Gastroesophageal sphincter (tissue), 4 donors: ENCODE measurements around the gene GPR183. TPM values are rescaled to one million over a fixed set of nuclear protein-coding genes. Genes with fewer than 3 reads are reported as not detected.

Experiments used
- ATAC-seq: fragments of 150-250 bp; one replicate; pipeline ENCODE4 v1.9.1; 2016; ENCODE audit warnings: mild to moderate bottlenecking, moderate library complexity
- H3K27ac ChIP-seq, 4 donors: fragments of 200-600 bp; sonication (generic) in 3 of 4; 1 replicate in 3 of 4; 2 replicates in 1 of 4; pipeline ENCODE4 v1.5.1; 2016 to 2019
- H3K27me3 ChIP-seq: fragments of 200-600 bp; sonication (generic); one replicate; pipeline ENCODE4 v1.5.1; 2019
- H3K36me3 ChIP-seq, 2 donors: fragments of 200-600 bp; sonication (generic); one replicate each; pipeline ENCODE4 v1.5.1; 2019; ENCODE audit warnings: control low read depth in 1 of 2
- H3K4me1 ChIP-seq, 3 donors: fragments of 200-600 bp; sonication (generic); 1 replicate in 2 of 3; 2 replicates in 1 of 3; pipeline ENCODE4 v1.5.1; 2016 to 2019; ENCODE audit warnings: control low read depth in 2 of 3
- H3K4me3 ChIP-seq, 2 donors: fragments of 200-600 bp; sonication (generic); one replicate each; pipeline ENCODE4 v1.5.1; 2019; ENCODE audit warnings: mild to moderate bottlenecking in 1 of 2, moderate library complexity in 1 of 2
- H3K9me3 ChIP-seq, 3 donors: fragments of 200-600 bp; sonication (generic); one replicate each; pipeline ENCODE4 v1.5.1; 2017 to 2019; ENCODE audit warnings: control low read depth in 2 of 3
- EP300 ChIP-seq: sonication (generic); formaldehyde crosslinking; IDR thresholded peaks from one replicate; pipeline ENCODE4 v1.6.1; 2017; ENCODE audit warnings: antibody characterized with exemption, mild to moderate bottlenecking
- POLR2A ChIP-seq, 2 donors: fragments of 450-650 bp; IDR thresholded peaks; one replicate each; pipeline ENCODE4 v1.6.1; 2017; ENCODE audit warnings: antibody characterized with exemption in 2 of 2, mild to moderate bottlenecking in 2 of 2, moderate library complexity in 1 of 2
- POLR2AphosphoS5 ChIP-seq: sonication (generic); formaldehyde crosslinking; IDR thresholded peaks from one replicate; pipeline ENCODE4 v1.6.1; 2017; ENCODE audit warnings: antibody characterized with exemption
- WGBS, 2 donors: methylation state at CpG; one replicate each; pipeline ENCODE4 v1.1.5; 2018; ENCODE audit warnings: low coverage in 1 of 2; 5-methylcytosine and 5-hydroxymethylcytosine counted together
- total RNA-seq, 4 donors: library from RNA; depleted of rRNA; stranded (reverse); fragments of >200 nt; gene quantifications; one replicate each; pipeline ENCODE4 v1.1.0, GENCODE V29; 2016
- TF ChIP-seq, protein P1 (sequence below), 4 experiments: fragments of 200-600 bp in 2 of 4; fragments of 450-650 bp in 2 of 4; sonication (generic) in 1 of 4; IDR thresholded peaks; one replicate each; pipeline ENCODE4 v1.5.1; 2017 to 2019; ENCODE audit warnings: antibody characterized with exemption in 4 of 4, mild to moderate bottlenecking in 2 of 4, moderate library complexity in 2 of 4

Gene GPR183
- total RNA-seq, 4 donors from 2014 or later: 11.5 to 23.8 (median 18.1) TPM

DNA sequence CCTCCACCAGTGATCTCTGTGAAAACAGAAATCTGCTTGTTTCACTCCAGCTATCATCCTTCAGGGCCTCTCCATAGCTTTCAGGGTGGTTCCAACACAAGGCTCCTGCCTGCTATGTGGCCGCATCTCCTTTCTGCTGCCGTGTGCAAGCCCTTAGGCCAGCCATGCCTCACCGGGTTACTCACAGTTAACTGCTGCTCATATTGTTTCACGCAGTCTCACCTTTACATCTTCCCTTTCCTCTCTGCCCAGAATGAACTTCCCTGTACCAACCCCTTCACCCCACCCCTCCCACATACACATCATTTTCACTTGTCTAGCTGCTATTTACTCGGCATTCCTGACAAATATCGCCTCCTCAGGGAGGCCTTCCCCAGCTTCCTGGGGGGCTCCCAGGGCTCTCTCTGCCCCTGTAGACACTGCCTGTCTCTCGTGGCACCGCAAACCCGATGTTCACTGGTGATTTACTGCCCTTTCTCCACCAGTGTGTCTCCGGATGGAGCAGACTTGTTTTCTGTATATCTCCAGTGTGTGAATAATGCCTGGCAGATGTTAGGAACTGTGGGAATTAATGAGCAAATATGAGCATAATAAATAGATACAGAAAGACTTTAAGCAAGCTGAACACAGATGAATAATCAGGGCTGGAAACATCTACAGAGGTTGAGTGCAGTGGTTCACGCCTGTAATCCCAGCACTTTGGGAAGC is 39.3 kb upstream of the GPR183 start:
- no peak for ATAC-seq
- Histone ChIP-seq H3K4me3 (no peak overlapping the region), H3K36me3 (peaks cover 0 to 92% of the 10 kb centered on the region in 2 donors), H3K27ac (no peak overlapping the region), H3K27me3 (no peaks in the 10 kb centered on the region), H3K4me1 (no peaks in the 10 kb centered on the region), H3K9me3 (no peaks in the 10 kb centered on the region)
- 80 to 90% methylated on average over 4 to 9 of the region's 11 CpGs for WGBS, 2 donors
- TF ChIP-seq POLR2A (IDR thresholded peaks at IDR 0.05) (no peak), EP300 (no peak), POLR2AphosphoS5 (no peak)
- TF ChIP-seq, protein P1, sequence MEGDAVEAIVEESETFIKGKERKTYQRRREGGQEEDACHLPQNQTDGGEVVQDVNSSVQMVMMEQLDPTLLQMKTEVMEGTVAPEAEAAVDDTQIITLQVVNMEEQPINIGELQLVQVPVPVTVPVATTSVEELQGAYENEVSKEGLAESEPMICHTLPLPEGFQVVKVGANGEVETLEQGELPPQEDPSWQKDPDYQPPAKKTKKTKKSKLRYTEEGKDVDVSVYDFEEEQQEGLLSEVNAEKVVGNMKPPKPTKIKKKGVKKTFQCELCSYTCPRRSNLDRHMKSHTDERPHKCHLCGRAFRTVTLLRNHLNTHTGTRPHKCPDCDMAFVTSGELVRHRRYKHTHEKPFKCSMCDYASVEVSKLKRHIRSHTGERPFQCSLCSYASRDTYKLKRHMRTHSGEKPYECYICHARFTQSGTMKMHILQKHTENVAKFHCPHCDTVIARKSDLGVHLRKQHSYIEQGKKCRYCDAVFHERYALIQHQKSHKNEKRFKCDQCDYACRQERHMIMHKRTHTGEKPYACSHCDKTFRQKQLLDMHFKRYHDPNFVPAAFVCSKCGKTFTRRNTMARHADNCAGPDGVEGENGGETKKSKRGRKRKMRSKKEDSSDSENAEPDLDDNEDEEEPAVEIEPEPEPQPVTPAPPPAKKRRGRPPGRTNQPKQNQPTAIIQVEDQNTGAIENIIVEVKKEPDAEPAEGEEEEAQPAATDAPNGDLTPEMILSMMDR (IDR thresholded peaks at IDR 0.05): no peak

DNA sequence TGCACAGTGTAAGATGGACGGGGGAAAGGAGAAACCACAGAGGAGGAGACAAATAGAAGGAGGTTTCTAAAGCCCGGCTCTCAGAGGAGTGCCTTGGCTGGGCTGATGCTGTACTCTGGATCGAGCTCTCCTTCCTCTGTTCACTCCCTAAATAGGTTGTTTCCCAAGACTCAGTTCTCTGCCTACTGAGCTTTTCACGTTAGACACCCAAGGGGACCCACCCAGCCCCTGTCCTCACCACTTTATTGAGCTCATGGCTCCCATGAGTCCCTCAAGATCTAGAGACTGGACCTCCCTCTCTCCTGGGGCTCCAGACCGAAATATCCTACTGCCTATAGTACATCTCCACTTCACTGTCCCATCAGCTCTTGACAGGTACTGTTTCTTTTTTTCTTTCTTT is 38.1 kb upstream of the GPR183 start:
- Histone ChIP-seq H3K4me3 (no peak overlapping the region), H3K36me3 (peaks cover 0 to 95% of the 10 kb centered on the region in 2 donors), H3K4me1 (no peaks in the 10 kb centered on the region), H3K27me3 (no peaks in the 10 kb centered on the region), H3K27ac (no peak overlapping the region), H3K9me3 (no peaks in the 10 kb centered on the region)
- WGBS, 2 donors: 87 to 91% methylated on average over 5 of the region's 5 CpGs
- no peak for ATAC-seq
- TF ChIP-seq, protein P1 (IDR thresholded peaks at IDR 0.05): no peak
- TF ChIP-seq POLR2A (IDR thresholded peaks at IDR 0.05) (no peak), POLR2AphosphoS5 (no peak), EP300 (no peak)

DNA sequence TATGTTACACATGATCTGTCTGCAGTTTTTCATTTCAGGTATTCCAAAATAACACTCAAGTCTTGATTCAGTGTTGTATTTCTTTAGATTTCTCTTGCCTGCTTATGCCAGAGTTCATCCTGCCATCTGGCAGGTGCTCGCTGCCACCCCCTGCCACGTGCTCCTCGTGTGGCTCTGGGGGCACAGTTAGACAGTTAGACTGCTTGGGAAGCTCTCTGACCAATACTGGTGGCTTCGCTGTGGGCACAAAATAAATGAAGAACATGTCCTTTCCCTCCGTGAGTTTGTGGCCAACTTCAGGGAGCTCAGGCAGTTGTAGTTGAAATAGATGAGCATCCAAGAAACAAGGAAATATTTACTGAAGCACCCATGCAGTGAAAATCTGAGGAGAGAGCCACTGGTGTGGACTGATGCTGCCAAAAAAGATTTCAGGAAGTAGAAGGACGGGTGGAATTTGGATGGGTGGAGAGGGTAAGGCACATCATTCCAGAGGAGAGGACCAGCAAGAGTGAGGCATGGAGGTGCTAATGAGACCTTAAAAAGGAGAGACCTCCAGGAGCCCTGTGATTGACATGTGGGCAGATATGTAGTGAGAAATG is 37.5 kb upstream of the GPR183 start:
- Histone ChIP-seq H3K4me1 (no peaks in the 10 kb centered on the region), H3K9me3 (no peaks in the 10 kb centered on the region), H3K36me3 (peaks cover 0 to 92% of the 10 kb centered on the region in 2 donors), H3K4me3 (no peak overlapping the region), H3K27ac (no peak overlapping the region), H3K27me3 (no peaks in the 10 kb centered on the region)
- whole genome bisulfite sequencing, 2 donors: 78 to 89% methylated on average over 1 to 4 of the region's 6 CpGs
- TF ChIP-seq POLR2A (IDR thresholded peaks at IDR 0.05) (no peak), EP300 (no peak), POLR2AphosphoS5 (no peak)
- TF ChIP-seq, protein P1 (IDR thresholded peaks at IDR 0.05): no peak
- no peak for ATAC-seq

DNA sequence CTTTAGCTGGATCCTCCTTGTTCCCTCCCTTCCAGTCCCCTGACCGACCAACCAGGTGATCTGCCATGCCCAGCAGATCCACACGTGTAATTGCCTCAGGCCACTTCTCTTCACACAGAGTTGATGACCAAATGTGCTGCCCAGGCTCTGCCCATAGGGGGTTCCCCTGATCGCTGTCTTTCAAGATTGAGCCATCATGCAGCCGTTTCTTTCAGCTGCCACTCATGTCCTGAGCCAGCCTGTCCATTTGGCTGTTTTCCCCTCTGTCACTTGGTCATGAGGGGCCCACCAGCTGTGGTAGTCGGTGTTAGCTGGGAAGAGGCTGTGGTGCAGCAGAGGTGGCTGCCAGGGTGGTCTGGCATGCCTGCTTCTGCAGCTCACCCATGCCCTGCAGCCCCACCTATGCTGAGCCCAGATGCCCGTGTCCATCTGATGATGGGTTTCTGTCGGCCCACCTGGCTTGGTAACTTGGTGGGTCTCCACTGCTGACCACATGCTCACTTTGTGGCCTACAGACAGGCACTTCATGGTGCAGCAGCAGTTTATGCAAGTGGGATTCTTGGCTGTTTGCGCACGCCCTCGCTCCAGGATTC is 35.6 kb upstream of the GPR183 start:
- Histone ChIP-seq H3K9me3 (no peaks in the 10 kb centered on the region), H3K4me3 (no peak overlapping the region), H3K27ac (no peak overlapping the region), H3K36me3 (peaks cover 0 to 73% of the 10 kb centered on the region in 2 donors), H3K27me3 (no peaks in the 10 kb centered on the region), H3K4me1 (no peaks in the 10 kb centered on the region)
- no peak for ATAC-seq
- TF ChIP-seq, protein P1 (IDR thresholded peaks at IDR 0.05): no peak
- TF ChIP-seq POLR2A (IDR thresholded peaks at IDR 0.05) (no peak), POLR2AphosphoS5 (no peak), EP300 (no peak)
- WGBS, 2 donors: 8 to 80% methylated on average over 2 of the region's 10 CpGs
